GM12874 (cell line): ENCODE measurements around the gene GOSR2.

Source experiments
- CTCF ChIP-seq: IDR thresholded peaks from 2 replicates; pipeline ENCODE4 v1.5.1; 2011; ENCODE audit warnings: low read depth, mild to moderate bottlenecking, control low read depth, low read length, moderate library complexity; ENCODE audit not compliant: insufficient read depth

GOSR2 gene

GRCh38 chr17:46931596-46931995, 8.6 kb downstream of the GOSR2 start:
- no peak for TF ChIP-seq CTCF

GRCh38 chr17:46935658-46936266, 12.8 kb downstream of the GOSR2 start:
- no peak for TF ChIP-seq CTCF

GRCh38 chr17:46940692-46941404, 17.9 kb downstream of the GOSR2 start:
- TF ChIP-seq CTCF: peak; percentile 88

GRCh38 chr17:46942441-46943217, 19.7 kb downstream of the GOSR2 start:
- TF ChIP-seq CTCF: peak; percentile 90

GRCh38 chr17:46943218-46943500, 20.2 kb downstream of the GOSR2 start:
- no peak for TF ChIP-seq CTCF

GRCh38 chr17:46943501-46944393, 20.8 kb downstream of the GOSR2 start:
- no peak for TF ChIP-seq CTCF

GRCh38 chr17:46944931-46945330, 22.0 kb downstream of the GOSR2 start:
- no peak for TF ChIP-seq CTCF
